Measurements from ENCODE around the gene C16orf78. TPM values are rescaled to one million over a fixed set of nuclear protein-coding genes. Genes with fewer than 3 reads are reported as not detected.

The C16orf78 gene
- total and polyA plus RNA-seq, 2 of the 8 experiments (the other 6 are each of a cell fraction or from before 2014, with no cell fraction given): not detected

GRCh38 chr16:49328325-49328724, 45.3 kb upstream of the C16orf78 start (continued):
- no peak for TF ChIP-seq EGR1 (IDR thresholded peaks at IDR 0.05; ENCODE audit: borderline replicate concordance, low read depth, low read length)
- no peak for TF ChIP-seq KDM1A (IDR thresholded peaks at IDR 0.05; ENCODE audit: borderline replicate concordance, low read length)
